SK-N-SH treated with all-trans-retinoic acid at 6 μM for 48 hours (cell line): ENCODE data around the gene INTS3.

Experiments used
- CREB5 ChIP-seq: fragments of 250-450 bp; sonication (Bioruptor Pico); IDR thresholded peaks from 2 replicates; pipeline ENCODE4 v1.5.1; 2020; ENCODE audit warnings: low read depth, mild to moderate bottlenecking, moderate library complexity
- PATZ1 ChIP-seq: fragments of 250-450 bp; sonication (Bioruptor Pico); IDR thresholded peaks from 2 replicates; pipeline ENCODE4 v1.8.0; 2020; ENCODE audit warnings: mild to moderate bottlenecking, moderate library complexity, borderline replicate concordance
- POU6F1 ChIP-seq: fragments of 250-450 bp; sonication (Bioruptor Pico); IDR thresholded peaks from 2 replicates; pipeline ENCODE4 v1.8.0; 2021; ENCODE audit warnings: low read depth, mild to moderate bottlenecking, moderate library complexity, borderline replicate concordance
- PPARA ChIP-seq: fragments of 250-450 bp; sonication (Bioruptor Pico); IDR thresholded peaks from 2 replicates; pipeline ENCODE4 v1.5.0; 2020; ENCODE audit warnings: mild to moderate bottlenecking, borderline replicate concordance
- RARB ChIP-seq: fragments of 250-450 bp; sonication (Bioruptor Pico); IDR thresholded peaks from 2 replicates; pipeline ENCODE4 v1.8.0; 2021; ENCODE audit warnings: mild to moderate bottlenecking, moderate library complexity
- TSHZ2 ChIP-seq: fragments of 250-450 bp; sonication (Bioruptor Pico); IDR thresholded peaks from 2 replicates; pipeline ENCODE4 v1.5.0; 2020; ENCODE audit warnings: mild to moderate bottlenecking, moderate library complexity
- ZFP3 ChIP-seq: fragments of 250-450 bp; sonication (Bioruptor Pico); IDR thresholded peaks from 2 replicates; pipeline ENCODE4 v1.5.0; 2020; ENCODE audit warnings: mild to moderate bottlenecking, moderate library complexity
- ZNF565 ChIP-seq: fragments of 450-650 bp; formaldehyde crosslinking; conservative IDR thresholded peaks from 2 replicates; pipeline ENCODE4 v1.5.0; 2020; ENCODE audit warnings: low read depth, mild to moderate bottlenecking, moderate library complexity
- ZNF70 ChIP-seq: fragments of 450-650 bp; formaldehyde crosslinking; IDR thresholded peaks from 2 replicates; pipeline ENCODE4 v1.5.0; 2020; ENCODE audit warnings: mild to moderate bottlenecking, moderate library complexity

GRCh38 chr1:153800516-153800915 lies 72.7 kb downstream of the INTS3 start:
- TF ChIP-seq RARB (CRISPR knock-in tag) (no peak), POU6F1 (CRISPR knock-in tag) (no peak), PATZ1 (CRISPR knock-in tag) (no peak), ZNF70 (no peak), ZNF565 (CRISPR knock-in tag) (no peak), ZFP3 (no peak), PPARA (CRISPR knock-in tag) (no peak), CREB5 (no peak), TSHZ2 (no peak)
